H54 (cell line): ENCODE data around the gene SBF1.
A peak's percentile ranks its signal among the peaks of the same experiment; 100 is the strongest.

Source experiments
- DNase-seq: peaks from one replicate; pipeline ENCODE4 v3.0.0; 2011; ENCODE audit warnings: low spot score, mixed read lengths; ENCODE audit not compliant: insufficient read length
- FAIRE-seq: peaks from 3 replicates; lab custom pipeline; 2011; peaks lifted over from hg19 to GRCh38; lab: Jason Lieb, UNC
- POLR2A ChIP-seq: IDR thresholded peaks from 2 replicates; pipeline ENCODE4 v1.6.1; 2011; ENCODE audit warnings: low read depth, mild to moderate bottlenecking, low read length

Gene SBF1

DNA sequence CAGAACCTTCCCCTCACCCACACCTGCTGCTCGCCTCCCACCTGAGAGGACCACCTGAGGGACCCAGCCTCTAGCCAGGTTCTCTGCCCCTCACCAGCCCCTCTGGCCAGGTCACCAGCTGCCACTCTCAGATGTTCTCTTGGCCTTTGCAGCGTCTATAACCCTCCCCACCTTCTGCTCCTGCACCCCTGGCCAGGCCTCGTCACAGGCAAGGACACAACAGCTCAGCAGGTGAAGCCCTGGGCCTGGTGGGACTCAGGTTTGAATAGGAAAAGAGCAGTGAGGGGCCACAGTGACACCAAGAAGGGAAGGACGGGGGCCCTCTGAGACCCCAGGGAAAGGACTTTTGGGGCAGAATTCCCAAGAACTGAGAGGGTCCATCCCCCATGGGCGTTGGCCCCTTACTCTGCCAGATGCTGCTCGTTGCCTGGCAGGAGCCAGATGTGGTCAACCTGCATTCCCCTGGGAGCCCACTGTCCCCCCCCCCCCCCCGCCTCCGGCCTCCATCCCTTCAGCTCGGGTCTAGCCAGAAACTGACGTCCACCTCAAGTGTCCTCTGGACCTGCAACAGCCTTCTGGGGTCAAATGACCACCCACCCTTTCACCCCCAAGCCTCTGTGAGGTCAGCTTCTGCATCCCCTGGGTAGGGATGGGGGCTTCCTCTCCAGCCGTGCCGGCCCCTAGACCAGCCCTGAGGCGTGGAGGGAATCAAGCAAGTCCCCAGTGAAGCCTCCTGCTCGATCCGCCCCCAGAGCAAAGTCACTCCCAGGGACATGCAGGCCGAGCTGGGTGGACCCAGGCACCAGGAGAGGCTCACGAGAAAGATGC, 28.7 kb downstream of the SBF1 start:
- FAIRE-seq (no peak), DNase-seq (no peak)
- TF ChIP-seq POLR2A: no peak

GRCh38 chr22:50445071-50445879, 29.6 kb downstream of the SBF1 start:
- DNase-seq: no peak
- no peak for FAIRE-seq
- no peak for TF ChIP-seq POLR2A

DNA sequence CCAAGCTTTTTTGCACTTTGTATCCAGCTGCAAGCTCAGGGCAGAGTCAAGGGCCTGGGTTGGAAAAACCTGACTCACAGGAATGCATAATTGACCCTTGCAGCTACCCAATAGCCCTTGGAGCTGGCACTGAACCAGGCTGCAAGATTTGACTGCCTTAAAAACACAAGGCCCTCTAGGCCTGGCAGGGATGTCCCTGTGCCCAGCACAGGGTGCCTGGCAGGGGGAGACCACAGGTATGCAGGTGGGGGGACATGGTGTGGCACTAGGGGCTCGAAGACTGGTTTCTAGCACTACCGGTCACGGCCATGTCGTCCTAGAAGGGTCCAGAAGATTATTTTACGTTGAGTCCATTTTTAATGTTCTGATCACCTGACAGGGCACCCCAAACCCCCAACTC, 30.2 kb downstream of the SBF1 start:
- TF ChIP-seq POLR2A: no peak
- DNase-seq: peak; percentile 61
- FAIRE-seq: no peak

GRCh38 chr22:50443801-50444625, 30.8 kb downstream of the SBF1 start:
- FAIRE-seq: no peak
- no peak for TF ChIP-seq POLR2A
- DNase-seq: no peak

GRCh38 chr22:50443197-50443596, 31.6 kb downstream of the SBF1 start:
- FAIRE-seq: no peak
- DNase-seq: no peak

DNA sequence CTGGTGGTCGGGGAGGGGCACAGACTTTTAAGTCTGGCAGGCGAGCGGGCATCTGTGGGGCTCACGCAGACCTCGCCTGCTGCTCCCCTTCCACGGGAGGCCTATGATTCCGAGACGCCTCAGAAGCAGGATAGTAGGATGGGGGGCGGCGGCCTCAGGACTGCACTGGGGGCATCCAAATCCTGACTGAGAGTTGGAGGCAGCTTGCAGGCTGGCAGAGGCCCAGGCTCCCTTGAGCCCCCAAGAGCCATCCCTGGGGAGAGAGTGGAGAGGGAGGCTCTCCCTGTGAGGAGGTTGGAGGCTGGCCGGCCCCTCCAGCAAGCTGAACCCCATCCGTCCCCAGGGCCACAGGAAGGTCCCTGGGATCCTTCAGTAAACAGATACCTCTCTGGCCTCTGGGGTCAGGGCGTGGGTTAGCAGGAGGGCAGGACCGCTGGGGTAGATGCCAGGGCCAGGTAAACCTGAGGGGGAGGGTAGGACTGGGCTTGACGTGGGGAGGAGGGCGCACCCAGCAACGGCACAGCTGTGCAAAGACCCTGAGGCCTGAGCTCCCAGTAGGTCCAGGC, 33.3 kb downstream of the SBF1 start:
- FAIRE-seq (no peak), DNase-seq (no peak)
- TF ChIP-seq POLR2A: no peak

More at GRCh38 chr22:50443197-50443596, 31.6 kb downstream of the SBF1 start:
- TF ChIP-seq POLR2A: no peak

DNA sequence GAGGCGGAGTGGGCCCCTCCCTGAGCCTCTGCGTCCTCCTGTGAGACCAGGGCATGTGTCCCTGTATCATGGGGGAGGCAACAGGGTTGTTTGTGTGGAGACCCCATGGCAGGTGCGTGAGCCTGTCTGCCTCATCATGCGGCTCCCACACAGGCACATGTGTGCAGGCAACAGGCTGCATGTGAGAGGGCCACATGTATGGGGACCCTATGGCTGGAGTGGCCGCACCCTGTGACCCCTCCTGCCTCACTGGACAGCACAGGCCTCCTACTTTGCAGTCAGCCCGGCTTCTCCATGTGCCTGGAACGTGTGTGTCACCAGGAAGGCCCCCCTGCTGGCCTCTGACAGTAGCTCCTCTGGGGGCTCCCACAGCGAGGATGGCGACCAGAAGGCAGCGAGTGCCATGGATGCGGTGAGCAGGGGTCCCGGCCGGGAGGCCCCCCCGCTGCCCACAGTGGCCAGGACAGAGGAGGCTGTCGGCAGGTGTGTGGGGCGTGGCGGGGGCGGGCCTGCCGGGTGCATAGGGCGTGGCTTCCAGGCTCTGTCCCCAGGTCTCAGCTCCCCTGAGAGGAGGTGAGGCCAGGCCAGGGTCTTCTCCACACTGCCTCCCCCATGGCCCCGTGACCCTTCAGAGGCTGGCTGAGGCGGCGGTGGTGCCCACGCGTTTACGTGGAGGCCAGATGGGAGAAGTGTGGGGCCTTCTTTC, 34.1 kb downstream of the SBF1 start:
- TF ChIP-seq POLR2A: no peak
- DNase-seq (no peak), FAIRE-seq (no peak)

GRCh38 chr22:50439871-50440331, 34.9 kb downstream of the SBF1 start:
- no peak for DNase-seq
- no peak for FAIRE-seq
- TF ChIP-seq POLR2A: no peak

GRCh38 chr22:50439314-50439870, 35.4 kb downstream of the SBF1 start:
- no peak for FAIRE-seq
- no peak for TF ChIP-seq POLR2A
- no peak for DNase-seq

DNA sequence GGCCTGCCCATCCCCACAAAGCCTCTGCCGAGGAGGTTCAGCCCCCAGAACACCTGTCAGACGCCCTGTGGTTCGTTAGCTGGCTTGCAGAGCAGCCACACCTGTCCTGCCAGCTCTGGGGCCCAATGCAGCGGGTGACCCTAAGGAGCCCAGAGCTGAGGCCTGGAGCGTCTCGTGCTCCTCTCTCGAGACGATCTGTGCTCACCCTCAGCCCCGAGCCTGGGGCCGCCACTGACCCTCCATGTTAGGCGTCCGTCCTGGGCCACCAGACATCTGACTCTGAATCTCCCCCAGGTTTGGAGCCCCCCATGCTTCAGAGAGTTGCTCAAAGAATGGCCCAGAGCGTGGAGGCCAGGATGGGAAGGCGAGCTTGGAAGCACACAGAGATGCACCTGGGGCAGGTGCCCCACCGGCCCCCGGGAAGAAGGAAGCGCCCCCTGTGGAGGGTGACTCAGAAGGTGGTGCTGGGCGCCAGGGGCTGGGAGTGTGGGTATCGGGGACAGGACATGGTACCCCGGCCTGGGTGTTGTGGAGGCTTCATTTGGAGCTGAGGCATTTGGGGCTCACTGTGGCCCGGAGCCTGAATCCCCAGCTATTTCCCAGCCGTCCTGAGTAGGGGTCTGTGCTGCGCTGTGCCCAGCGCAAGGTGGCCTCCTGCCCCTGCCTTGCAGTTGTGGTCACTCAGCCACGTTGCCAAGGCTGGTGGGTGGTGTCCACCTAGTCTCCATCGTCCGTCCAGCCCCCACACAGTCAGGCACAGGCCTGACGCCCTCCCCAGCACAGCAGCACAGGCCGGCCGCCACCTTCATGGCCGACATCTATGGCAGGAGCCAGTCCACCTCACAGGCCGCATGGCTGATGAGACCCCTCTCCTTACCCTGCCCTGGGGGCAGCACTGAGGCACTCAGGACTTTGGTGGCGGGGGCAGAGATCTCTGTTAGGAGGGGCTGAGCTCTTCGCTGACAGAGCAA, 36.2 kb downstream of the SBF1 start:
- DNase-seq (no peak), FAIRE-seq (no peak)
- TF ChIP-seq POLR2A: no peak

DNA sequence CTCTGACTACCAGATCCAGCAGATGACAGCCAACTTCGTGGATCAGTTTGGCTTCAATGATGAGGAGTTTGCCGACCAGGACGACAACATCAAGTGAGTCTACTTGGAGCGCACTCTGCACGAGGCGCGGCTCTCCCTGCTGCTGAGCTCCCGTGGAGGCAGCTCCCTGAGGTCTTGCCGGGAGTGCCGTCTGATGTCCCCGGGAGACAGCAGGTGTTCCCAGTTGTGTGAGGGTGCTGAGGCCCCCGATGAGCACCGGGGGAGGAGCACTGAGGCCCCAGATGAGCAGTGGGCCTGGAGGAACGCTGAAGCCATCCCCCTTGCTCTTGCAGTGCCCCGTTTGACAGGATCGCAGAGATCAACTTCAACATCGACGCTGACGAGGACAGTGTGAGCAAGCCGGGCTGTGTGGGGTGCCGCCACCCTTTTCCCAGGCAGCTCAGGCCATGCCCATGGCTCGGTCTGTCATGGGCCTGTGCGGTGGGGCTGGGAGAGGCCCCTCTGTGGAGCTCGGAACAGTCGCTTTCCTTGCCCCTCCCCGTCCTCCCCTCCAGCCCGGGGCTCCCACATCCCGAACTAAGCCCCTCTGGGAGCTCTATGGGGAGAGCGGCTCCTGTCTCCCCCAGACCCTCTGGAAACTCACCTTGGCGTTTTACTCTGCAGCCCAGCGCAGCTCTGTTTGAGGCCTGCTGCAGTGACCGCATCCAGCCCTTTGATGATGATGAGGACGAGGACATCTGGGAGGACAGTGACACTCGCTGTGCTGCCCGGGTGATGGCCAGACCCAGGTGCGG, 37.1 kb downstream of the SBF1 start:
- DNase-seq (no peak), FAIRE-seq (no peak)
- no peak for TF ChIP-seq POLR2A
